ENCODE results near the gene EFNB2. TPM values are rescaled to one million over a fixed set of nuclear protein-coding genes. Genes with fewer than 3 reads are reported as not detected.

The EFNB2 gene
- total RNA-seq, 1 donor from 2014 or later, result 0.31 TPM

DNA sequence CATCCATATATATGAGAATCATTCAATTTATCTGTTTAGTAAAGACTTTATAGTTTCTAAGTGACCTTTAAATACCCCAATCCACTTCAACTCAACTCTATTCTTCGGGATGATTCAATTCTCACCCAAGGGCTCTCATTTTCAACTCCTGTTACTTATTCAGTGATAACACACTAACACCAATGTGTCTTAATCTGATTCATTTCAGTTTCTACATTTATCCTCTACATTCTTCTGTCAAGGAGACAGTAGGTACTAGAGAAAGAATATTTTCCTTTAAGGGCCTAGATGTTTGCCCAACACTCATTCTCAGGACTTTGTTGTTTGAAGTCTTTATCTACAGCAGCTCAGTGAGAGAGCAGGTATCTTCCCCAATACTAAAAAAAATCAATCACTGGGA is 25.4 kb upstream of the EFNB2 start:
- TF ChIP-seq, protein P1, sequence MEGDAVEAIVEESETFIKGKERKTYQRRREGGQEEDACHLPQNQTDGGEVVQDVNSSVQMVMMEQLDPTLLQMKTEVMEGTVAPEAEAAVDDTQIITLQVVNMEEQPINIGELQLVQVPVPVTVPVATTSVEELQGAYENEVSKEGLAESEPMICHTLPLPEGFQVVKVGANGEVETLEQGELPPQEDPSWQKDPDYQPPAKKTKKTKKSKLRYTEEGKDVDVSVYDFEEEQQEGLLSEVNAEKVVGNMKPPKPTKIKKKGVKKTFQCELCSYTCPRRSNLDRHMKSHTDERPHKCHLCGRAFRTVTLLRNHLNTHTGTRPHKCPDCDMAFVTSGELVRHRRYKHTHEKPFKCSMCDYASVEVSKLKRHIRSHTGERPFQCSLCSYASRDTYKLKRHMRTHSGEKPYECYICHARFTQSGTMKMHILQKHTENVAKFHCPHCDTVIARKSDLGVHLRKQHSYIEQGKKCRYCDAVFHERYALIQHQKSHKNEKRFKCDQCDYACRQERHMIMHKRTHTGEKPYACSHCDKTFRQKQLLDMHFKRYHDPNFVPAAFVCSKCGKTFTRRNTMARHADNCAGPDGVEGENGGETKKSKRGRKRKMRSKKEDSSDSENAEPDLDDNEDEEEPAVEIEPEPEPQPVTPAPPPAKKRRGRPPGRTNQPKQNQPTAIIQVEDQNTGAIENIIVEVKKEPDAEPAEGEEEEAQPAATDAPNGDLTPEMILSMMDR (IDR thresholded peaks at IDR 0.05), result no peak
- Mint-ChIP-seq H3K27me3 (no peaks in the 10 kb centered on the region), H3K9me3 (no peaks in the 10 kb centered on the region), H3K36me3 (ENCODE audit: low read depth) (peaks cover 37% of the 10 kb centered on the region), H3K27ac (peak overlapping the region; percentile 2), H3K4me3 (no peak overlapping the region), H3K4me1 (peaks cover 64% of the 10 kb centered on the region)
- intact Hi-C loops (cut with micrococcal nuclease), result loop anchor here (1.0 to 10.0 kb wide), 3 partner anchors 10 to 1426 kb away; no protein-coding TSS in a partner anchor
- POLR2A ChIA-PET, result no interaction called here
- ATAC-seq (ENCODE audit: low read depth) (no peak), DNase-seq (no peak)
- CTCF ChIA-PET, result no interaction called here

DNA sequence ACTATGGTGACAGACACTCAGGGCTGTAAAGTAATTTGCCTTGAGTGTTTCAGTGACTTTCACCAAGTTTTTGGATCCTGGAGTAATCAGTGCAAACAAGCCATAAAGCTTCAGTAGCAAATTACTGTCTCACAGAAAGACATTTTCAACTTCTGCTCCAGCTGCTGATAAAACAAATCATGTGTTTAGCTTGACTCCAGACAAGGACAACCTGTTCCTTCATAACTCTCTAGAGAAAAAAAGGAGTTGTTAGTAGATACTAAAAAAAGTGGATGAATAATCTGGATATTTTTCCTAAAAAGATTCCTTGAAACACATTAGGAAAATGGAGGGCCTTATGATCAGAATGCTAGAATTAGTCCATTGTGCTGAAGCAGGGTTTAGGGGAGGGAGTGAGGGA is 23.1 kb upstream of the EFNB2 start:
- Mint-ChIP-seq H3K4me3 (no peak overlapping the region), H3K27me3 (no peaks in the 10 kb centered on the region), H3K9me3 (no peaks in the 10 kb centered on the region), H3K36me3 (ENCODE audit: low read depth) (peaks cover 60% of the 10 kb centered on the region), H3K27ac (no peak overlapping the region), H3K4me1 (peaks cover 43% of the 10 kb centered on the region)
- ATAC-seq (ENCODE audit: low read depth), result no peak
- ChIA-PET CTCF (no interaction called here), POLR2A (no interaction called here)
- DNase-seq, result no peak
- intact Hi-C loops (cut with micrococcal nuclease), result no loop called here
- TF ChIP-seq, protein P1 (IDR thresholded peaks at IDR 0.05), result no peak

DNA sequence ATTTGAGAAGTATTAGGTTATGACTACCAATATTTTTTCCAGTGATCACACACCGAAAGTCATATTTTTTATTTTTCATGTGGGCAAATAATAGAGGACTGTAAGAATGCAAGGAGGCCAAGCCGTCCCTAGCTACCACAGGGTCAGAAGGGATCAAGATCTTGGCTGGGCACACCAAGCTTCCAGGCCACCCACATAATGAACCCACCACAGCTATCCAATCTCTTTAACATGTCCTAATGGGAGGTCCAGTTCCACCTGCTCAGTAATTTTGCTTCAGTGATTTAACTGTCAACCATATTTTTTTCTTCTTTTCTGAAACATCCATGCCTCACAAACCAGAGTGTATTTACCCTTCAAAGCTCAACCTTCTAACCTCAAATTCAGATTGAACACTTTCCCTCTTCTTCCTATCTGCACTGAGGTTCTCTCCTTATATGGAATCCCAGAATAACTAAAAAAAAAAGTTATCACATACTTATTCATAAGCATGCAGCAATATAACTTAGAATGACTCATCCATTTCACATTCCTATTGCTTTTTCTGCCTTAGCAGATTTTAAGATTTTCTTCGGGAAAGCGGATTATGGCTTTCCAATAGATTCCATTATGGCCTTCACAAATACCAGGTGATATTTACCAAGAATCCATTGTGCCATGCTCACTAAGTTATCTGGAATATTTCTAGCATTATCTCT is 20.3 kb upstream of the EFNB2 start:
- CTCF ChIA-PET, result no interaction called here
- H3K36me3 Mint-ChIP-seq (ENCODE audit: low read depth), result peaks cover 82% of the 10 kb centered on the region
- DNase-seq, result no peak
- no peaks in the 10 kb centered on the region for H3K27me3 Mint-ChIP-seq
- no peak overlapping the region for H3K4me3 Mint-ChIP-seq
- H3K4me1 Mint-ChIP-seq, result peaks cover 21% of the 10 kb centered on the region
- ATAC-seq (ENCODE audit: low read depth), result no peak
- no peak overlapping the region for H3K27ac Mint-ChIP-seq
- POLR2A ChIA-PET, result no interaction called here
- no peaks in the 10 kb centered on the region for H3K9me3 Mint-ChIP-seq
- TF ChIP-seq, protein P1 (IDR thresholded peaks at IDR 0.05), result no peak
- intact Hi-C loops (cut with micrococcal nuclease), result no loop called here

DNA sequence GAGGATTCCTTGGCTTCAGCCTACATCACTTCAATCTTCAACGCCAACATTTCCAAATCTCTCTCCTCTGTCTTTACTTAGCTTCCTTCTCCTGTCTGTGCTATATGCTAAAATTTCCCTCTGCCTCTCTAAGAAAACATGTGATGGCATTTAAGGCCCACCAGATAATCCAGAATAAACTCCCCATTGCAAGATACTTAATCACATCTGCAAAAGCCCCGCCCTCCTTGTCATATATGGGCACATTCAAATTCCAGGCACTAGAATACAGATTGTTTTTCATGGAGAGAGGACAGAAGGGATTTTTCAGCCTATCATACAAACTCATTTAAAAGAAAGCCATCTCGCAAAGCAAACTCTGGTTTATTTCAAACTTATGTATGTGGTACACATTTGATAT is 16.3 kb upstream of the EFNB2 start:
- no peak overlapping the region for H3K4me3 Mint-ChIP-seq
- ChIA-PET POLR2A (no interaction called here), CTCF (no interaction called here)
- no peaks in the 10 kb centered on the region for H3K27me3 Mint-ChIP-seq
- H3K36me3 Mint-ChIP-seq (ENCODE audit: low read depth), result peaks cover 82% of the 10 kb centered on the region
- no peak overlapping the region for H3K27ac Mint-ChIP-seq
- intact Hi-C loops (cut with micrococcal nuclease), result loop anchor here (1.0 to 2.0 kb wide), 2 partner anchors 10 to 15 kb away; no protein-coding TSS in a partner anchor
- ATAC-seq (ENCODE audit: low read depth) (no peak), DNase-seq (no peak)
- H3K4me1 Mint-ChIP-seq, result peaks cover 6% of the 10 kb centered on the region
- H3K9me3 Mint-ChIP-seq, result no peaks in the 10 kb centered on the region
- TF ChIP-seq, protein P1 (IDR thresholded peaks at IDR 0.05), result no peak

DNA sequence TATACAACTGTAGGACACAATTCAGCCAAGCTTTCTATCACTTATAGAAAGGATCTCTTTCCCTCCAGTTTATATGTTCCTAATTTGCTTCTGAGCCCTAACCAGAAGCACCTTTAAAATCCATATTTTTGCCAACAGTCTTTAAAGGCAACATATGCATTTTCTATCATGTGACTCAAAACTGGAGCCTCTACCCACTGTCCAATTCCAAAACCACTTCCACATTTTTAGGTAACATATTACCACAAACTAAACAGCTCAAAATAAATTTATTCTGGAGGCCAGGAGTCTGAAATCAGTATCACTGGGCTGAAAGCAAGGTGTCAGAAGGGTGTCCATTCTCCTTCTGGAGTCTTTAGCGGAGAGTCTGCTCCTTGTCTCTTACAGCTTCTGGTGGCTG is 15.9 kb upstream of the EFNB2 start:
- DNase-seq (no peak), ATAC-seq (ENCODE audit: low read depth) (no peak)
- Mint-ChIP-seq H3K4me1 (peaks cover 6% of the 10 kb centered on the region), H3K27ac (no peak overlapping the region), H3K9me3 (no peaks in the 10 kb centered on the region), H3K36me3 (ENCODE audit: low read depth) (peaks cover 78% of the 10 kb centered on the region), H3K27me3 (no peaks in the 10 kb centered on the region), H3K4me3 (no peak overlapping the region)
- ChIA-PET CTCF (no interaction called here), POLR2A (no interaction called here)
- TF ChIP-seq, protein P1 (IDR thresholded peaks at IDR 0.05), result no peak
- intact Hi-C loops (cut with micrococcal nuclease), result loop anchor here (1.0 to 2.0 kb wide), 2 partner anchors 10 to 15 kb away; no protein-coding TSS in a partner anchor

Measured in activated B cell treated with CpG ODN at 0.5 μM for 24 hours (primary cell).